D721Med (cell line): ENCODE data around the gene NSD1.
"Not testable (repeated sequence)": the region's sequence is repeated elsewhere in the genome, so short reads cannot be mapped to it uniquely, and the experiment has no call there.

Experiments
- DNase-seq: peaks from one replicate; pipeline ENCODE4 v3.0.0; 2011; ENCODE audit warnings: low spot score; ENCODE audit not compliant: insufficient read length
- FAIRE-seq: peaks from 2 replicates; lab custom pipeline; 2011; peaks lifted over from hg19 to GRCh38; lab: Jason Lieb, UNC
- TF ChIP-seq, protein P1 (sequence below): IDR thresholded peaks from 2 replicates; pipeline ENCODE4 v1.5.1; 2012; ENCODE audit warnings: mild to moderate bottlenecking, control low read depth; ENCODE audit not compliant: insufficient read depth; ENCODE audit errors: missing control alignments

Gene NSD1

GRCh38 chr5:177336112-177336511 lies 202.5 kb downstream of the NSD1 start:
- TF ChIP-seq, protein P1, sequence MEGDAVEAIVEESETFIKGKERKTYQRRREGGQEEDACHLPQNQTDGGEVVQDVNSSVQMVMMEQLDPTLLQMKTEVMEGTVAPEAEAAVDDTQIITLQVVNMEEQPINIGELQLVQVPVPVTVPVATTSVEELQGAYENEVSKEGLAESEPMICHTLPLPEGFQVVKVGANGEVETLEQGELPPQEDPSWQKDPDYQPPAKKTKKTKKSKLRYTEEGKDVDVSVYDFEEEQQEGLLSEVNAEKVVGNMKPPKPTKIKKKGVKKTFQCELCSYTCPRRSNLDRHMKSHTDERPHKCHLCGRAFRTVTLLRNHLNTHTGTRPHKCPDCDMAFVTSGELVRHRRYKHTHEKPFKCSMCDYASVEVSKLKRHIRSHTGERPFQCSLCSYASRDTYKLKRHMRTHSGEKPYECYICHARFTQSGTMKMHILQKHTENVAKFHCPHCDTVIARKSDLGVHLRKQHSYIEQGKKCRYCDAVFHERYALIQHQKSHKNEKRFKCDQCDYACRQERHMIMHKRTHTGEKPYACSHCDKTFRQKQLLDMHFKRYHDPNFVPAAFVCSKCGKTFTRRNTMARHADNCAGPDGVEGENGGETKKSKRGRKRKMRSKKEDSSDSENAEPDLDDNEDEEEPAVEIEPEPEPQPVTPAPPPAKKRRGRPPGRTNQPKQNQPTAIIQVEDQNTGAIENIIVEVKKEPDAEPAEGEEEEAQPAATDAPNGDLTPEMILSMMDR = peak; percentile 36
- no peak for DNase-seq
- no peak for FAIRE-seq

- no peak for DNase-seq
- no peak for FAIRE-seq
- TF ChIP-seq, protein P1 = no peak
Observed at GRCh38 chr5:177336603-177337494, 203.3 kb downstream of the NSD1 start.

DNA sequence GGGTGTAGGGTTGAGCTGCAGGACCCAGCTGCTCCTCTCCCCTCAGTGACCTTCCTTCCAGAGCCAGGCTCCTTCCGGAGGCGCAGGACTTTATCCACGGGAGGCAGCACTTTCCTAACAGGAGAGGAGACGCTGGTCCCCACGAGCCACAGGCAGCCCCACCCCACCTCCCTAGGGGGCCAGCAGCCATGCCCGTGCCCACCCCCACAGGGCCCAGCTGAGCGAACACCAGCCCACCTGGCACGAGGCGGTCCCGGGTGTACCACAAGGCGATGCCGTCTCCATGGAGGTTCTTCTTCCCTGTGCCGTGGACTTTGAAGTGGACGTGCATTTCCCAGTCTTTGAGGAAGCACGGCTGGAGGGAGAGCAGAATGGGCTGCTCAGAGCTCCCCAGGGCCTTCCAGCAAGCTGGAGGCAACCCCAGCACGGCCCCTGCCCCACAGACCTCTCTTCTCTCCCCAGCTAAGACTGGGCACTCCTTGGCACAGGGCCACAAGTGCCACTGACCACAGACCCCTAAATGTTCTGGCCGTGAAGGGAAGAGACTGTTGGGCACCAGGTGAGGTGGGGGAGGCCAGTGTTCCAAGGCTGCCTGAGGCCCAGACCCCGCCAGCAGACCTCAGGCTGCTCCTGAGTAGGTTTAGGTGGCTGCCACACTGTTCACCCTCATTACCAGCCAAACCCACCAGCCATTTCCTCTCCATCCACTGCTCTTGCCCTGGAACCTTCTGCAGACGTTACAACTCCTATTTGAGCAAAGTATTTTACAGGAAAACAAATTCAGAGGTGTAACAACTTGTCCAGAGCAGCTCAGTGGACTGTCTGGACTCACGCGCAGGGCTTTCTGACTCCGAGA lies 204.9 kb downstream of the NSD1 start:
- TF ChIP-seq, protein P1 = no peak
- FAIRE-seq = no peak
- DNase-seq = no peak

DNA sequence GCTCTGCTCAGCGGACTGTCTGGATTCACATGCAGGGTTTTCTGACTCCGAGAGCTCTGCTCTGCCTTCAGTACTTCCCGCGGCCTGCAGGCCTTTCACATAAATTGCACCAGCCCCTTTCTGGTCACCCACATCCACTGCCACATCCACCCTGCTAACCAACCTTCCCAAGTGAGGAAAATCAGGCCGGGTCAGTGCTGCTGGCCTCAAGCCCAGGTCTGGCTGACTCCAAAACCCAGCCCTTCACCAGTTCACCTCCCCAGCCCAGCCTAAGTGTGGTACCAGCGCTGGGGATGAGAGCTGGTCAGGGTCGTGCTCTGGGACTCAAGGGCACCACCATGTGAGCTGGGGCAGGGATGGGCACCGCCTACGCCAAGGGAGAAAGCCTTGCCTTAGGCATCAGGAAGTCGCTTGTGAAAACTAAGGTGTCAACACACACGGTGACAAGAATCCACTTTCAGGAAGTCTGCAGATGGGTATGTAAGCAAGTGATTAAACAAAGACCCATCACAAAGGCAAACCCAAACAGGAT lies 205.6 kb downstream of the NSD1 start:
- TF ChIP-seq, protein P1 = no peak
- DNase-seq (no peak), FAIRE-seq (no peak)

- FAIRE-seq, DNase-seq: not testable (repeated sequence)
Observed at GRCh38 chr5:177343000-177343399, 209.4 kb downstream of the NSD1 start.

DNA sequence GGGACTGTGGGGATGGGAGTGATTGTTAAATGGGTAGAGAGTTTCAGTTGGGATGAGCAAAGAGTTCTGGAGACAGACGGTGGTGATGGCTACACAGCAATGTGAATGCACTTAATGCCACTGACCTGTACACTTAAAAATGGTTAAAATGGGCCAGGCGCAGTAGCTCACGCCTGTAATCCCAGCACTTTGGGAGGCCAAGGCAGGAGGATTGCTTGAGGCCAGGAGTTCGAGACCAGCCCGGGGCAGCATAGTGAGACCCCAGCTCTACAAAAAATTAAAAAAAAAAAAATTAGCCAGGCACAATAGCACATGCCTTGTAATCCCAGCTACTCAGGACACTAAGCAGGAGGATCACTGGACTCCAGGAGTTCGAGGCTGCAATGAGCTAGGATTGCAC lies 210.2 kb downstream of the NSD1 start:
- no peak for FAIRE-seq
- TF ChIP-seq, protein P1 = no peak
- no peak for DNase-seq

GRCh38 chr5:177344891-177345290 lies 211.3 kb downstream of the NSD1 start:
- DNase-seq (no peak), FAIRE-seq (no peak)
- TF ChIP-seq, protein P1 = no peak
